ENCODE results near the gene RAB25. TPM values are rescaled to one million over a fixed set of nuclear protein-coding genes. Genes with fewer than 3 reads are reported as not detected.

RAB25 gene
- total and polyA plus RNA-seq, 4 donors: 0.39 to 1.2 (median 1.1) TPM; not detected in 1

GRCh38 chr1:156075775-156076204, 14.8 kb downstream of the RAB25 start:
- DNase-seq (ENCODE audit: low read depth in 4 of 6, low spot score in 6 of 6): no peak
- Histone ChIP-seq H3K27ac (ENCODE audit: low read depth, low read length) (no peak overlapping the region), H3K4me1 (ENCODE audit: control insufficient read depth, insufficient read depth, low read length) (peaks cover 50% of the 10 kb centered on the region), H3K4me3 (ENCODE audit: low read depth, low read length) (no peak overlapping the region), H3K27me3 (ENCODE audit: control insufficient read depth, insufficient read depth, low read length) (no peaks in the 10 kb centered on the region), H3K9me3 (ENCODE audit: control insufficient read depth, insufficient read depth, low read length) (no peaks in the 10 kb centered on the region), H3K36me3 (ENCODE audit: control insufficient read depth, insufficient read depth, low read length) (peaks cover 44% of the 10 kb centered on the region)
- WGBS (ENCODE audit: insufficient coverage): 67% methylated on average over 1 of the region's 4 CpGs

- peak in 1 of 6 donors; percentile 52 for DNase-seq (ENCODE audit: low read depth in 4 of 6, low spot score in 6 of 6)
- Histone ChIP-seq H3K9me3 (ENCODE audit: control insufficient read depth, insufficient read depth, low read length) (no peaks in the 10 kb centered on the region), H3K27me3 (ENCODE audit: control insufficient read depth, insufficient read depth, low read length) (no peaks in the 10 kb centered on the region), H3K4me3 (ENCODE audit: low read depth, low read length) (peak overlapping the region; percentile 26), H3K36me3 (ENCODE audit: control insufficient read depth, insufficient read depth, low read length) (peaks cover 44% of the 10 kb centered on the region), H3K4me1 (ENCODE audit: control insufficient read depth, insufficient read depth, low read length) (peaks cover 57% of the 10 kb centered on the region), H3K27ac (ENCODE audit: low read depth, low read length) (no peak overlapping the region)
- WGBS (ENCODE audit: insufficient coverage): 26% methylated on average over 71 of the region's 73 CpGs
Observed at GRCh38 chr1:156076609-156077429, 15.9 kb downstream of the RAB25 start.

DNA sequence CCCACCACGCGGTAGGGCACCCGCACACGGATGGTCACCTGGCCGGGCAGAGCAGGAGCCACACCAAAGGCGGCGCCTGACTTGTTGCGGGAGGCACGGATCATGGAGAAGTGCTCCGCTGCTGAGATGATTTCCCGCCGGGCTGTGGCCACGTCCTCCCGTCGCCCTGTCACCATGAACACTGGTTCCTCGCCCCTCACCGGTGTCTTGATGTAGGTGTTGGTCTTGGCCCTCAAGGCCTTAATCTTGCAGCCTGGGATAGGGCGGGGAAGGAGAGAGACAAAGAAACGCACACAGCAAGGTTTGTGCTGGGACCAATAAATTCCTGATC, 16.4 kb downstream of the RAB25 start:
- Histone ChIP-seq H3K27ac (ENCODE audit: low read depth, low read length) (no peak overlapping the region), H3K9me3 (ENCODE audit: control insufficient read depth, insufficient read depth, low read length) (no peaks in the 10 kb centered on the region), H3K4me1 (ENCODE audit: control insufficient read depth, insufficient read depth, low read length) (peaks cover 56% of the 10 kb centered on the region), H3K36me3 (ENCODE audit: control insufficient read depth, insufficient read depth, low read length) (peaks cover 44% of the 10 kb centered on the region), H3K27me3 (ENCODE audit: control insufficient read depth, insufficient read depth, low read length) (no peaks in the 10 kb centered on the region), H3K4me3 (ENCODE audit: low read depth, low read length) (no peak overlapping the region)
- WGBS (ENCODE audit: insufficient coverage): 73% methylated on average over 13 of the region's 19 CpGs
- DNase-seq (ENCODE audit: low read depth in 4 of 6, low spot score in 6 of 6): no peak

GRCh38 chr1:156078728-156079127, 17.8 kb downstream of the RAB25 start:
- no peak for DNase-seq (ENCODE audit: low read depth in 4 of 6, low spot score in 6 of 6)
- Histone ChIP-seq H3K36me3 (ENCODE audit: control insufficient read depth, insufficient read depth, low read length) (peaks cover 34% of the 10 kb centered on the region), H3K4me1 (ENCODE audit: control insufficient read depth, insufficient read depth, low read length) (peaks cover 61% of the 10 kb centered on the region), H3K4me3 (ENCODE audit: low read depth, low read length) (no peak overlapping the region), H3K9me3 (ENCODE audit: control insufficient read depth, insufficient read depth, low read length) (no peaks in the 10 kb centered on the region), H3K27me3 (ENCODE audit: control insufficient read depth, insufficient read depth, low read length) (no peaks in the 10 kb centered on the region), H3K27ac (ENCODE audit: low read depth, low read length) (no peak overlapping the region)
- WGBS (ENCODE audit: insufficient coverage): 74% methylated on average over 3 of the region's 5 CpGs

DNA sequence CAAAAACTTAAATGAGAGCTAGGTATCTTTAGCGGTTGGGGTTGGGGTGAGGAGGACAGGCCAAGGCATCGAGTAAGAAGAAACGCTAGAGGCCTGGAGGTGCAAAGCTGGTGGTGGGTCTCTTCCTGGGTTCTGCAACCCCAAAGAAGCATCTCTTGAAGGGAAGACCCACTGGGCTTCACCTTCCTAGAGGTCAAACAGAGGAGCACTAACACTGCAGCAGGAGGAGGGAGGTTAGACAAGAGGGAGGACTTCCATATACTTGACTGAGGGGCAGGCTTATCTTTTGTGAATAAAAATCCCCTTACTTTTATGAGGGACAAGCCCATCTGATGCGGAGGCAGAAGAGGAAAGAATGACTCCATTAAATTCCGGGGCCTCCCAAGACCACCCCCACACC, 18.8 kb downstream of the RAB25 start:
- Histone ChIP-seq H3K27me3 (ENCODE audit: control insufficient read depth, insufficient read depth, low read length) (no peaks in the 10 kb centered on the region), H3K36me3 (ENCODE audit: control insufficient read depth, insufficient read depth, low read length) (peaks cover 29% of the 10 kb centered on the region), H3K9me3 (ENCODE audit: control insufficient read depth, insufficient read depth, low read length) (no peaks in the 10 kb centered on the region), H3K4me3 (ENCODE audit: low read depth, low read length) (peak overlapping the region; percentile 93), H3K4me1 (ENCODE audit: control insufficient read depth, insufficient read depth, low read length) (peaks cover 65% of the 10 kb centered on the region), H3K27ac (ENCODE audit: low read depth, low read length) (no peak overlapping the region)
- no peak for DNase-seq (ENCODE audit: low read depth in 4 of 6, low spot score in 6 of 6)
- WGBS (ENCODE audit: insufficient coverage): 50% methylated on average over 3 of the region's 5 CpGs

GRCh38 chr1:156080241-156080862, 19.4 kb downstream of the RAB25 start:
- peak overlapping the region; percentile 93 for H3K4me3 ChIP-seq (ENCODE audit: low read depth, low read length)
- H3K4me1 ChIP-seq (ENCODE audit: control insufficient read depth, insufficient read depth, low read length): peaks cover 65% of the 10 kb centered on the region
- WGBS (ENCODE audit: insufficient coverage): 4% methylated on average over 6 of the region's 8 CpGs
- no peaks in the 10 kb centered on the region for H3K9me3 ChIP-seq (ENCODE audit: control insufficient read depth, insufficient read depth, low read length)
- DNase-seq (ENCODE audit: low read depth in 4 of 6, low spot score in 6 of 6): peak in 2 of 6 donors; percentile 52 to 69
- no peaks in the 10 kb centered on the region for H3K27me3 ChIP-seq (ENCODE audit: control insufficient read depth, insufficient read depth, low read length)
- H3K36me3 ChIP-seq (ENCODE audit: control insufficient read depth, insufficient read depth, low read length): peaks cover 26% of the 10 kb centered on the region
- peak overlapping the region; percentile 88 for H3K27ac ChIP-seq (ENCODE audit: low read depth, low read length)

- Histone ChIP-seq H3K36me3 (ENCODE audit: control insufficient read depth, insufficient read depth, low read length) (peaks cover 22% of the 10 kb centered on the region), H3K27me3 (ENCODE audit: control insufficient read depth, insufficient read depth, low read length) (no peaks in the 10 kb centered on the region), H3K27ac (ENCODE audit: low read depth, low read length) (peak overlapping the region; percentile 88), H3K4me1 (ENCODE audit: control insufficient read depth, insufficient read depth, low read length) (peaks cover 67% of the 10 kb centered on the region), H3K9me3 (ENCODE audit: control insufficient read depth, insufficient read depth, low read length) (no peaks in the 10 kb centered on the region), H3K4me3 (ENCODE audit: low read depth, low read length) (peak overlapping the region; percentile 93)
- peak in 2 of 6 donors; percentile 67 to 76 for DNase-seq (ENCODE audit: low read depth in 4 of 6, low spot score in 6 of 6)
- WGBS (ENCODE audit: insufficient coverage): 0% methylated on average over 2 of the region's 4 CpGs
Observed at GRCh38 chr1:156080863-156081179, 19.9 kb downstream of the RAB25 start.

- H3K36me3 ChIP-seq (ENCODE audit: control insufficient read depth, insufficient read depth, low read length): peaks cover 19% of the 10 kb centered on the region
- peaks cover 69% of the 10 kb centered on the region for H3K4me1 ChIP-seq (ENCODE audit: control insufficient read depth, insufficient read depth, low read length)
- peak in 2 of 6 donors; percentile 66 to 71 for DNase-seq (ENCODE audit: low read depth in 4 of 6, low spot score in 6 of 6)
- peak overlapping the region; percentile 93 for H3K4me3 ChIP-seq (ENCODE audit: low read depth, low read length)
- peak overlapping the region; percentile 94 for H3K27ac ChIP-seq (ENCODE audit: low read depth, low read length)
- H3K9me3 ChIP-seq (ENCODE audit: control insufficient read depth, insufficient read depth, low read length): no peaks in the 10 kb centered on the region
- WGBS (ENCODE audit: insufficient coverage): under 1% methylated on average over 17 of the region's 61 CpGs
- no peaks in the 10 kb centered on the region for H3K27me3 ChIP-seq (ENCODE audit: control insufficient read depth, insufficient read depth, low read length)
Observed at GRCh38 chr1:156081180-156081916, 20.4 kb downstream of the RAB25 start.

DNA sequence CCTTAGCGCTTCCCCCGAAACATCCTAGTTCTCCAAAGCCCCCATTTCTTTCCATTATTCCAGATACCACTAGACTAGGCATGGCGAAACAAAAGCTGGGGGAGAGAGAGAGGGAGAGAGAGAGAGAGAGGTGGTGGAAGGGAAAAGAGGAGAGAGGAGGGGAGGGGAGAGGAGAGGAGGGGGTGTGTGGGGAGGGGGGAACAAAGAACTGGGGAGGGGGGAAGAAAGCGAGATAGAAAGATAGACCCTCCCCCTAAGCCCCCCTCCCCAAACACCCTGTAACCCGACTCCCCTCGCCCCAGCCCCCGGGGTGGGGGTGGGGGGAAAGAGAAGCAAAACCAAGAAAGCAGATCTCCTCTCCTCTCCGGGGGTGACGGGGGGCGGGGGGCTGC, 21.0 kb downstream of the RAB25 start:
- Histone ChIP-seq H3K4me3 (ENCODE audit: low read depth, low read length) (peak overlapping the region; percentile 93), H3K36me3 (ENCODE audit: control insufficient read depth, insufficient read depth, low read length) (peaks cover 18% of the 10 kb centered on the region), H3K27ac (ENCODE audit: low read depth, low read length) (peak overlapping the region; percentile 94), H3K27me3 (ENCODE audit: control insufficient read depth, insufficient read depth, low read length) (no peaks in the 10 kb centered on the region), H3K9me3 (ENCODE audit: control insufficient read depth, insufficient read depth, low read length) (no peaks in the 10 kb centered on the region), H3K4me1 (ENCODE audit: control insufficient read depth, insufficient read depth, low read length) (peaks cover 69% of the 10 kb centered on the region)
- no CpG with 5 or more reads among the region's 10 CpGs for WGBS (ENCODE audit: insufficient coverage)
- DNase-seq (ENCODE audit: low read depth in 4 of 6, low spot score in 6 of 6): peak in 2 of 6 donors; percentile 84 to 89

Measured in spinal cord (tissue), 10 donors.